Prostate gland (tissue), 2 donors: Measurements from ENCODE around the gene KRT78.

Experiments
- CTCF ChIP-seq, 4 experiments: fragments of 200-600 bp in 2 of 4; fragments of 450-650 bp in 2 of 4; sonication (generic) in 2 of 4; IDR thresholded peaks; 1 replicate in 3 of 4; 2 replicates in 1 of 4; pipeline ENCODE4 v1.5.1; 2016 to 2019; ENCODE audit warnings: antibody characterized with exemption in 4 of 4, mild to moderate bottlenecking in 2 of 4, moderate library complexity in 2 of 4
- POLR2A ChIP-seq: fragments of 450-650 bp; IDR thresholded peaks from one replicate; pipeline ENCODE4 v1.6.1; 2016; ENCODE audit warnings: antibody characterized with exemption, mild to moderate bottlenecking

GRCh38 chr12:52822771-52823510, 25.9 kb downstream of the KRT78 start:
- TF ChIP-seq POLR2A (no peak), CTCF (IDR thresholded peaks at IDR 0.05) (no peak)
